Tibial nerve (tissue), 3 donors: ENCODE data around the gene NEDD4L.

Experiments used
- POLR2A ChIP-seq, 2 donors: fragments of 450-650 bp; IDR thresholded peaks; one replicate each; pipeline ENCODE4 v1.6.1; 2017; ENCODE audit warnings: antibody characterized with exemption in 2 of 2, mild to moderate bottlenecking in 2 of 2, moderate library complexity in 2 of 2
- TF ChIP-seq, protein P1 (sequence below), 5 experiments: fragments of 200-600 bp in 3 of 5; fragments of 450-650 bp in 2 of 5; sonication (generic) in 3 of 5; IDR thresholded peaks; one replicate each; pipeline ENCODE4 v1.5.1; 2016 to 2019; ENCODE audit warnings: antibody characterized with exemption in 5 of 5, mild to moderate bottlenecking in 3 of 5, moderate library complexity in 2 of 5

DNA sequence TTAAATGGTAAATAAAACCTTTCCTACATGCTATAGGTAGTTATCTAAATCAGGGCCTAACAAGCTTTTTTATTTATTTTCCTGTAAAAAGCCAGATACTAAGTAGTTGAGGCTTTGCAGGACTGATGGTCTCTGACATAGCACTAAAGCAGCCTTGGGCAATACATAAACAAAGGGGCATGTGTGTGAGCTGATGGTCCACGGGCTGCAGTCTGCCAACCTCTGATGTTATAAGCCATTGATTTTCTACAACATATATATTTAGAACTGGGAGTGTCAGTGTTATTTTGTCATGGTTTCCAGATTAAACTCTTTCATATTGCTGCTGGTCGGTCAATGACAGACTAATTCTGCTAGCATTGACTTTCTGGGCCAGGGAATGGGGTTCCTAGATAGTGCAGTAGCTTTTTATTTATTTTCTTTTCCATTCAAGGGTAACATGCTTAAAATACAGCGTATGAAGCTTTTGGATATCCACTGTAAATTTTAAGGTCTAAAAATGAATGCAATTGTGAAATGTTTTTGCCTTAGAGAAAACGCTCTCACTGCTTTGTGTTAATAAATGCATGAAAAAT, 134.0 kb downstream of the NEDD4L start:
- TF ChIP-seq, protein P1, sequence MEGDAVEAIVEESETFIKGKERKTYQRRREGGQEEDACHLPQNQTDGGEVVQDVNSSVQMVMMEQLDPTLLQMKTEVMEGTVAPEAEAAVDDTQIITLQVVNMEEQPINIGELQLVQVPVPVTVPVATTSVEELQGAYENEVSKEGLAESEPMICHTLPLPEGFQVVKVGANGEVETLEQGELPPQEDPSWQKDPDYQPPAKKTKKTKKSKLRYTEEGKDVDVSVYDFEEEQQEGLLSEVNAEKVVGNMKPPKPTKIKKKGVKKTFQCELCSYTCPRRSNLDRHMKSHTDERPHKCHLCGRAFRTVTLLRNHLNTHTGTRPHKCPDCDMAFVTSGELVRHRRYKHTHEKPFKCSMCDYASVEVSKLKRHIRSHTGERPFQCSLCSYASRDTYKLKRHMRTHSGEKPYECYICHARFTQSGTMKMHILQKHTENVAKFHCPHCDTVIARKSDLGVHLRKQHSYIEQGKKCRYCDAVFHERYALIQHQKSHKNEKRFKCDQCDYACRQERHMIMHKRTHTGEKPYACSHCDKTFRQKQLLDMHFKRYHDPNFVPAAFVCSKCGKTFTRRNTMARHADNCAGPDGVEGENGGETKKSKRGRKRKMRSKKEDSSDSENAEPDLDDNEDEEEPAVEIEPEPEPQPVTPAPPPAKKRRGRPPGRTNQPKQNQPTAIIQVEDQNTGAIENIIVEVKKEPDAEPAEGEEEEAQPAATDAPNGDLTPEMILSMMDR (IDR thresholded peaks at IDR 0.05), result no peak
- no peak for TF ChIP-seq POLR2A (IDR thresholded peaks at IDR 0.05)
